ENCODE data around the gene ZBP1. TPM values are rescaled to one million over a fixed set of nuclear protein-coding genes. Genes with fewer than 3 reads are reported as not detected.

Gene ZBP1
- polyA plus RNA-seq, 1 of the 3 experiments (the other 2 are of a cell fraction), result not detected

DNA sequence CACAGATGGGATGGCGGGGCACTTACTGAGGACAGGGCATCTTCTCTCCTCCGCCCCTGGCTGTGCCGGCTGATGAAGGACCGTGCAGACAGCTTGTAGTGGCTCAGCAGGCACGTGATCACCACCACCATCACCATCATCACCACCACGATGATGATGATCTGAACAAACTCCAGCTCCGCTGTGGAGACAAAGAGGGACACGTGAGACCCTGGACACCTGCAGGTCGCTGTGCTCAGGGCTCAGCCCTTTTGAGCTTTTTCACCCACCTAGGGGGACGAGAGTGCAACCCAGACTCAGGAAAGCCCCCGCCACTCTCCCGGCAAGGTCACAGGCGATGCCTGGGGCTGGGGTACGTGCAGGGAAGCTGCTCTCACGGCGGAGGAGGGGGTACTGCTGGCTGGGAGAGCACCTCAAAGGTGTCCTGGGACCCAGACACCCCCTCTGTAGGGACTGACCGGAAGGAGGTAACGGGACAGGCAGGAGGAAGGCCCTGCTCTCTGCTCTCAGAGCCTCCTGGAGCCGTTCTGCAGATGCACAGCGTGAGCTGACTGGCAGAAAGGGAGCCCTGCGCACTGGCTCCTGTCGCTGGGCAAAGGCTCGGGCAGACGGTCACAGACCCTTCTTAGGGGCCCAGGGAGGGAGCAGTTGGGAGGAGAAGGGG is 39.4 kb upstream of the ZBP1 start:
- no peaks in the 10 kb centered on the region for H3K27me3 ChIP-seq (ENCODE audit: insufficient read depth)
- 94% methylated on average over 22 of the region's 24 CpGs for WGBS (ENCODE audit: low lambda C conversion rate)
- H4K20me1 ChIP-seq (ENCODE audit: insufficient read depth), result peaks cover 50% of the 10 kb centered on the region
- CTCF ChIA-PET, result interaction anchor here (0.8 to 1.2 kb wide), 4 partner anchors 44 to 520 kb away, joined by 3 to 5 read pairs (median 3); no protein-coding TSS in a partner anchor
- H3K36me3 ChIP-seq (replicated peaks in 1 of 2; ENCODE audit: control insufficient read depth in 1 of 2, insufficient read depth in 2 of 2, low read length in 1 of 2), result peaks cover 0 to 33% of the 10 kb centered on the region in 2 experiments
- peaks cover 37% of the 10 kb centered on the region for H3K79me2 ChIP-seq (ENCODE audit: insufficient read depth)
- no peaks in the 10 kb centered on the region for H3F3A ChIP-seq (replicated peaks; ENCODE audit: insufficient read depth)
- H3K4me2 ChIP-seq, result no peak overlapping the region
- POLR2A ChIA-PET, result no interaction called here
- no peak overlapping the region for H3K9ac ChIP-seq
- H3K9me2 ChIP-seq, result no peaks in the 10 kb centered on the region
- TF ChIP-seq EZH2phosphoT487 (IDR thresholded peaks at IDR 0.05; ENCODE audit: borderline replicate concordance, low read depth) (no peak), TEAD4 (IDR thresholded peaks at IDR 0.05; ENCODE audit: borderline replicate concordance, insufficient read depth) (no peak), RXRA (IDR thresholded peaks at IDR 0.05; ENCODE audit: borderline replicate concordance, low read depth) (no peak), RCOR1 (IDR thresholded peaks at IDR 0.05; ENCODE audit: low read length) (no peak)
- TF ChIP-seq, protein P1, sequence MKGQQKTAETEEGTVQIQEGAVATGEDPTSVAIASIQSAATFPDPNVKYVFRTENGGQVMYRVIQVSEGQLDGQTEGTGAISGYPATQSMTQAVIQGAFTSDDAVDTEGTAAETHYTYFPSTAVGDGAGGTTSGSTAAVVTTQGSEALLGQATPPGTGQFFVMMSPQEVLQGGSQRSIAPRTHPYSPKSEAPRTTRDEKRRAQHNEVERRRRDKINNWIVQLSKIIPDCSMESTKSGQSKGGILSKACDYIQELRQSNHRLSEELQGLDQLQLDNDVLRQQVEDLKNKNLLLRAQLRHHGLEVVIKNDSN (IDR thresholded peaks at IDR 0.05; ENCODE audit: borderline replicate concordance, low read depth), result no peak
- no peaks in the 10 kb centered on the region for H3K9me3 ChIP-seq
- no peak overlapping the region for H2AFZ ChIP-seq (ENCODE audit: low read depth)
- peak; percentile 23 for DNase-seq
- peak overlapping the region in 1 of 2 experiments; percentile 40; a peak in 1 of 4 replicates for H3K27ac ChIP-seq (ENCODE audit: low read depth in 2 of 2, low read length in 1 of 2)
- H3K4me1 ChIP-seq (ENCODE audit: control insufficient read depth in 1 of 2, insufficient read depth in 2 of 2, low read depth in 1 of 2, low read length in 1 of 2), result peaks cover 0 to 48% of the 10 kb centered on the region in 2 experiments; a peak in 1 of 4 replicates
- H3K4me3 ChIP-seq (ENCODE audit: low read depth in 2 of 2, low read length in 1 of 2), result no peak overlapping the region

GRCh38 chr20:57658833-57659516 is 38.7 kb upstream of the ZBP1 start:
- 91% methylated on average over 24 of the region's 25 CpGs for WGBS (ENCODE audit: low lambda C conversion rate)
- CTCF ChIA-PET, result interaction anchor here (0.8 to 1.2 kb wide), 4 partner anchors 44 to 521 kb away, joined by 3 to 5 read pairs (median 3); no protein-coding TSS in a partner anchor
- no peak for TF ChIP-seq PBX3 (IDR thresholded peaks at IDR 0.05)
- TF ChIP-seq RCOR1 (IDR thresholded peaks at IDR 0.05; ENCODE audit: low read length), result no peak
- TF ChIP-seq TCF12 (IDR thresholded peaks at IDR 0.05), result no peak
- TF ChIP-seq FOSL2 (IDR thresholded peaks at IDR 0.05; ENCODE audit: borderline replicate concordance, low read depth), result no peak
- no peak for TF ChIP-seq EZH2phosphoT487 (IDR thresholded peaks at IDR 0.05; ENCODE audit: borderline replicate concordance, low read depth)
- no peak for TF ChIP-seq ZBTB33 (IDR thresholded peaks at IDR 0.05; ENCODE audit: borderline replicate concordance, low read depth)
- TF ChIP-seq POLR2AphosphoS5 (IDR thresholded peaks at IDR 0.05; ENCODE audit: low read depth, low read length), result no peak
- no peak for TF ChIP-seq JUND (IDR thresholded peaks at IDR 0.05)
- no peak for TF ChIP-seq CTCF (IDR thresholded peaks at IDR 0.05)
- no peak for TF ChIP-seq ELF1 (IDR thresholded peaks at IDR 0.05)
- TF ChIP-seq GATA2 (CRISPR knock-in tag; IDR thresholded peaks at IDR 0.05), result no peak
- no peak for TF ChIP-seq NRF1 (IDR thresholded peaks at IDR 0.05; ENCODE audit: low read depth, low read length)
- TF ChIP-seq MAX (IDR thresholded peaks at IDR 0.05; ENCODE audit: low read depth), result no peak

More at GRCh38 chr20:57658833-57659516, 38.7 kb upstream of the ZBP1 start:
- peaks cover 45% of the 10 kb centered on the region for H4K20me1 ChIP-seq (ENCODE audit: insufficient read depth)
- POLR2A ChIA-PET, result no interaction called here
- H3K9me2 ChIP-seq, result no peaks in the 10 kb centered on the region
- no peak overlapping the region; a peak in 1 of 4 replicates for H3K27ac ChIP-seq (ENCODE audit: low read depth in 2 of 2, low read length in 1 of 2)
- no peak overlapping the region for H3K9ac ChIP-seq
- peaks cover 30% of the 10 kb centered on the region for H3K79me2 ChIP-seq (ENCODE audit: insufficient read depth)
- no peak overlapping the region for H2AFZ ChIP-seq (ENCODE audit: low read depth)
- DNase-seq, result peak; percentile 30
- H3K4me1 ChIP-seq (ENCODE audit: control insufficient read depth in 1 of 2, insufficient read depth in 2 of 2, low read depth in 1 of 2, low read length in 1 of 2), result peaks cover 0 to 48% of the 10 kb centered on the region in 2 experiments; a peak in 1 of 4 replicates
- peaks cover 0 to 33% of the 10 kb centered on the region in 2 experiments for H3K36me3 ChIP-seq (replicated peaks in 1 of 2; ENCODE audit: control insufficient read depth in 1 of 2, insufficient read depth in 2 of 2, low read length in 1 of 2)
- H3K9me3 ChIP-seq, result no peaks in the 10 kb centered on the region
- no peaks in the 10 kb centered on the region for H3K27me3 ChIP-seq (ENCODE audit: insufficient read depth)
- H3K4me2 ChIP-seq, result no peak overlapping the region
- H3K4me3 ChIP-seq (ENCODE audit: low read depth in 2 of 2, low read length in 1 of 2), result no peak overlapping the region
- H3F3A ChIP-seq (replicated peaks; ENCODE audit: insufficient read depth), result no peaks in the 10 kb centered on the region
